GM18861 (cell line): ENCODE measurements around the gene B4GALT2.

Experiments used
- ATAC-seq: cut with Tn5 transposase; IDR thresholded peaks from one replicate; pipeline ENCODE4 v1.9.1; 2021; ENCODE audit not compliant: unreplicated experiment

Gene B4GALT2

DNA sequence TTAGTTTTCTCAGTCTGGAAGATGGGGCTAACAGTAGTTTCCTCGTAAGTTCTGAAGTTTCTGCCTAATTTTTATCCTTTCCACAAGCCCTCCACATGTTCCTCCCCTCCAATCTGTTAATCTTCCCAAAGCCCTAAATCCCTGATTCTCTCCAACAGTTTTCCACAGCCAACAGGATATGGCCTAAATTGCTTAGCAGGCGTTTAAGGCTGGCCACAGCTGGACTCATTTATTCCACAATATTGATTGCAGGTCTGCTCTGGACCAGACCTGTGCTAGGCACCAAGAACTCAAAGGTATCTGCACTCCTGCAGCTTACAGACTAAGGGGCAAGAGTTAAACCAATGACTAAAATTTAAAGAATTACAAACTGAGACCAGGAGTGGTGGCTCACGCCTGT lies 48.3 kb downstream of the B4GALT2 start:
- ATAC-seq: no peak

DNA sequence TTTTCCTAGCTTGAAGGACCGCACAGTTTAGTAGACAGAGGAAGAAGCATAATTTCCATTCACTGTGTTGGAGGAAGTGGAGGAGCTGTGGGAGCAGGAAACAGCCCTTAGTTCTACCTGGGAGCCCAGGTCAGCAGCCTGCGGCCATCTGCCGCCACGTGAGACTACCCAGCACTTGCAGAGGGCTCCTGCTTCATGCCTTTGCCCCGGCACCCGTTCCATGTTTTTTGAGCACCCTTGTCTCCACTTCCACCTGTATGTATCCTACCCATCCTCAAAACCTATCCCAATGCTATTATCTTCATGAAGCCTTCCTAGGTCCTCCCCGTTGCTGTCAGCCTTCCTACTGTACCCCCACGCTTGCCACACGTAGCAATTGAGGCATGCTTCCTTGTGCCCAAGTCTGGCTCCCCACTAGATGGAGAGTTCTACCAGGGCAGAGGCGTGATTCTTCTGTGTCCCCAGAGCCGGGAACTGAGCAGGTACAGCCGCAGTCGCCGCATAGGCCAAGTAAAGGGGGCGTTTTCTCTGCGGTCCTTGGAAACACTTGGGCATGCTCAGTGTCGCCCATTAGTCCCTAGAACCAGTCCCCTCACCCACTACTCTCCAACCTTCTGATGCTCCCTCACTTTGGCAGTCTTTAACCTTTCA lies 50.4 kb downstream of the B4GALT2 start:
- ATAC-seq: no peak

DNA sequence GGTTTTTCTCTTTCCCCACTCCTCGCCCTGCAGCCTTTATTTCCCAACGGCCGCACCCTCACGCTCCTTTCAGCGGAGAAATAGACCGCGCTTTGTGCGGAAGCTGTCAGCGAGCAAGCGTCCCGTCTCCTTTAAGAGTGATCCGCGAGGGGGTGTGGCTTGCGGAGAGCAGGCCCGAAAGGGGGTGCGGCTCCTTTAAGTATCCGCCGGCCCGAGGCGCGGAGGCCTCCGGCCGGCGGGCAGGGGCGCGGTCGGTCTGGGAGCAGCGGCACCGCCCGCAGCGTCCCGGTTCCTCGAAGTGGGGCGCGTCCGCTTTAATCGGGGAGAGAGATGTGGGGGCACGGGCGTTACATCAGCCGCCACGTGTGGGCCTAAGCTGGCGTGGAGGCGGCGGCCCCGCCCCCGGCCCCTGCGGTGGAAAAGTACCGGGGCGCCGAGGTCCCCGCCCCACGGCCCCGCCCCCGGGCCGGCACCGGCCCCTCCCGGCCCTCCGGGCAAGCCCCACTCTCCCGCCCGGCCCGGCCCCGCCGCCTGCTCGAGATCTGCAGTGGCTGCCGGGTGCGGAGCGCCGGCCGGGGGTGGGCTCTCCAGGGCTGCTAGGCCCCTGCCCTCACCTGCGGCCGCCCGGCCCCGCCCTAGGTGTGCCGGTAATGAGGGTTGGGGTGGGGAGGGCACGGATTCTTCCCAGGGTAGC lies 51.0 kb downstream of the B4GALT2 start:
- peak; percentile 81 for ATAC-seq

DNA sequence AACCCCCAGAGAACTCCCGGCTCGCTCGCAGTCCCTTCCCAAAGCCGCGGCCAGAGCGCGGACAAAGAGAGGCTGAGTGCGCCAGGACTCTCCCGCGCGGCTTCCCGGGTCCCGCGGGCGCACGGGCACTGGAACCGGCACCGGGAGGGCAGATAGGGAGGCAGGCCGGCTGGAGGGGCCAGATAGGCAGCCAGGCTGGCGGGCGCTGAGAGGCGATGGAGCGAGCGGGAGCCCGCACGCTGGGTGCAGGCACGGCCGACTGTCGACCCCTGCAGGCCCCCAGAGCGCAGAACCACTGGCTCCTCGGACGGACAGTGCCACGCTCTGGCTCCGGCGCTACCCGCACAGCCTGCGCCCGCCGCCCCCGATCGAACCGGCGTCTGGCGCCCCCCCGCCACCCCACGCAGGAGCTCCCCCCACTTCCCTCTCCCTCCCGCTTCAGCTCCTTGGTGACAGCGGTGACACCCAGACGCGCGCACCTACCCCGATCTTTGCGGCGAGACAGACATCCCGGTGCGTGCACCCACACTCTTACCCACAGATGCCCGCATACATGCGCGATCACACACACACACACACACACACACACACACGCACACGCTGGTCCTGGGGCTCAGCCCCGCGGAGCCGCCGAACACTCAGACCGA lies 51.7 kb downstream of the B4GALT2 start:
- ATAC-seq: no peak

DNA sequence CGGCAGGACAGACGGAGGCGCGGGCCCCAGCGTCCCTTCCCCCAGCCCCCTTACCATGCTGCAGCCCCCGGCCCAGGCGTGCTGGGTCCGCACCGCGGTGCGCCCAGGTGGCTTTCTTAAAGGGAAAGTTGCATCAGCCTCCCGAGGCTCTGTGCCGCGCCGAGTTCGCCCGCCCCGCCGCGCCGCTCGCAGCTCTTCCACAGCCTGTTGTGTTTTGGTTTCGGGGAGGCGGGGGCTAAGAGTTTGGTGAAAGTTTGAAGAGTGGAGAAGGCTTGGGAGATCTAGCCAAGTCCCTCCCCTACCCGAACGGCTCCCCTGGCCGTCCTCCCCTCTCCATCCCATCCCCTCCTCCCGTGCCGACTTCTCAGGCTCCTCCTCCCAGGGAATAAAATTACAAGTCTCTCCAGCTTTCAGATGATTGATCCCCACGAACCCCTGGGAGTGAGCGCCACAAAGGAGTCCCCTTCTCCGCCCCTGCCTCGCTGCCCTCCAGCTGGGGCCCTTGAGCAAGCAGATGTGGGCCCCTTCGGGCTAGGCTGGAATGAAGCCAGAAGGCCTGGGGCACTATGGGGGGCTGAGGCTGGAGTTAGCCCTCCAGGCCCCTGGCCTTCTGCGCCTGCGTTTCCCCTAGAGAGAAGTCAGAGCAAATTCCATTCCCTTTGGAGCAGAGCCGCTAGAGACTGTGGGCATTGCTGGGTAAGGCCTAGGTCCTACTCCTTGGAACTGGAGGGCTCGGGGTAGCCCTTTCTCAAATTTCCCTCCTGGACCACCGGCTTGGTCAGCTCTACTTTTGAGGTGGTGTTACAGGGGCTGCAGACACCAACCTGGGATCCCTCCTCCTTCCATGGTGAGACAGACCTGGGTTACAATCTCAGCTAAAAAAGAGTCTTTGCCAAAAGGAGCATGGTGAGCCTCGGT lies 52.5 kb downstream of the B4GALT2 start, which contains the start of gene SLC6A9:
Gene SLC6A9, minus strand, starts transcription at position 211 of the 918 bp plus-strand sequence. CDS start 7,185 bp downstream, outside the sequence.
- no peak for ATAC-seq

DNA sequence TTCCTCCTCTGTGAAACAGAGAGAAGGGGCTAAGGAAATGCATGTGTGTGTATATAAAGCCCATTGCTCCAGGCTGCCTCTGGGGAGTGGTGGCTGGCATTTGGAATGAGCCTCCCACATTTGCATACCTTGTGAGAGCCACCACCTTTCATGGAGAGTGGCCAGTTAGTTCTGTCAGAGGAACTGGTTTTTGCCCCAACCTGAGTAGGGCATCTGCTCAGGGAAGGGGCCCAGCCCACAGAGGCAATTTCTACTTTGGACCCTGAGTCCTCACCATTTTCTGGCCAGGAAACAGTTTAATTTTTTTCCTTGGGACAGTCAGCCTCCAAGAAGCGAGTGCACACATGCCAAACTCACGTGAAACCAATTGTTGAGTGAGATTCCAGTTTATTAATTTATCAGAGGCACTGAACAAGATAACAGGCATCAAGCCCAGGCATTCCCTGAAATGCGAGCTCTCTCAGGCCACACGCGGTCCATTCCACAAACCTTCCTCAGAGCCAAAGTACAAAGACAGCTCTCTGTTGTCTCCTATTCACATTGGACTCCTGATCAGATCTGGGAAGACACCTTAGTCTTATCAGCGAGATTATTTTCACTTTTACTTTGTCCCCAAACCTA lies 53.3 kb downstream of the B4GALT2 start:
- no peak for ATAC-seq

DNA sequence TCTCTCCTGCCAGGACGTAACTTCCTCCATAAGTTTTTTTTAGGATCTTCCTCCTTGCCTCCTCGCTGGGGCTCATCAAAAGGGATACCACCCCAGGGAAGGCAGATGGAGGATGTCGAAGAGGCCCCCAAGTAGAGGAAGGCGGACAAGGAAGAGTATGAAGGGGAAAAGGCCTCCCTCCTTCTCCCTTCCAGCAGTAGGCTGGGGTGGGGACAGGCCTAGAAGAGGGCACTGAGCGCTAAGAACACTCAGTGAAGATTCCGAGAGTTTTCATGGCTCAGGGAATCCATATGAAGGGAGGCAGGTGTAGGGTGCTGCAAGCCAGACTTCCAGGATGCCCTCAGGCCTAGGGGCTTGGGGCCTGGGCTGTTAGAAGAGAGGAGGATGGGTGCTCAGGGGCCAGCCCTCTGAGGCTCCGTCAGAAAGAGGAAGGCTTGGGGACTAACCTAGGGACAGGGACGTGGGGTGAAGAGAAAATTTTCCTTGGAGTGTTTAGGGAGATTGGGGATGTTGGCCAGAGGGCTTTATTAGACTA lies 54.1 kb downstream of the B4GALT2 start:
- no peak for ATAC-seq

DNA sequence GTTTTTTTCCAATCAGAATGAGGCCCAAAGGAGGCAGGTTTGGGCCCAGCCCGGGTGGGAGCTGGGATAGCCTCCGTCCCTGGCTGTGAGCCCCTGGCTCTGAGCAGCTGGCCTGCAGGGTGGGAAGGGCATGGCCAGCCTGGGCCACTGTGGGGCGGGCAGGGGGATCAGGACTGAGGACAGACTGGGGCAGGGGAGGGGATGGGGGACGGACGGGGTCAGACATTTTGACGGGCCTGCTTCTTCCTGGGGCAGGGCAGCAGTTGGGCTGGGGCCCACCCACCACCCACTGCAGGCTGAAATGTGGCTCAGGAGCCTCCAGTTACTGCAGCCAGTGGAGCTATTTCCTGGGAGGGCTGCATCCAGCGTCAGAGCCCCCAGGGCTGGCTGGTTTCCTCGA lies 54.7 kb downstream of the B4GALT2 start:
- ATAC-seq: no peak

DNA sequence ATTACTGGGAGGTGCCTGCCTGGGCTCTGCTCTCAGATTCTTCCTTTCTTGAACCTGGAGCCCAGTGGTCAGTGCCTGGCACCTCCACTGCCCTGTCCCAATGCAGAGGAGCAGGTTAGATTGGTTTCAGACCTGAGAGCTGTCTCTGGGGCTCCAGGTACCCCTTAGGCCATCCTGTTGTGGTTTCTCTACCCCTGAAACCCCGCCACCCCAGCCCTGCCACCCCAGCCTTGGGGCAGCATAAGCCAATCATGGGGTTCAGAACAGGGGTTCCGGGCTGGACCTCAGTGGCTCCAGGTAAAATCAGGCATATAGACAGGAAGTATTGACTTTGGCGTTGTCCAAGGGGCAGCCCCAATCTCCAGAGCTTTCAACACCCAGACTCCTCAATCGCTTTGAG lies 55.4 kb downstream of the B4GALT2 start:
- ATAC-seq: no peak

DNA sequence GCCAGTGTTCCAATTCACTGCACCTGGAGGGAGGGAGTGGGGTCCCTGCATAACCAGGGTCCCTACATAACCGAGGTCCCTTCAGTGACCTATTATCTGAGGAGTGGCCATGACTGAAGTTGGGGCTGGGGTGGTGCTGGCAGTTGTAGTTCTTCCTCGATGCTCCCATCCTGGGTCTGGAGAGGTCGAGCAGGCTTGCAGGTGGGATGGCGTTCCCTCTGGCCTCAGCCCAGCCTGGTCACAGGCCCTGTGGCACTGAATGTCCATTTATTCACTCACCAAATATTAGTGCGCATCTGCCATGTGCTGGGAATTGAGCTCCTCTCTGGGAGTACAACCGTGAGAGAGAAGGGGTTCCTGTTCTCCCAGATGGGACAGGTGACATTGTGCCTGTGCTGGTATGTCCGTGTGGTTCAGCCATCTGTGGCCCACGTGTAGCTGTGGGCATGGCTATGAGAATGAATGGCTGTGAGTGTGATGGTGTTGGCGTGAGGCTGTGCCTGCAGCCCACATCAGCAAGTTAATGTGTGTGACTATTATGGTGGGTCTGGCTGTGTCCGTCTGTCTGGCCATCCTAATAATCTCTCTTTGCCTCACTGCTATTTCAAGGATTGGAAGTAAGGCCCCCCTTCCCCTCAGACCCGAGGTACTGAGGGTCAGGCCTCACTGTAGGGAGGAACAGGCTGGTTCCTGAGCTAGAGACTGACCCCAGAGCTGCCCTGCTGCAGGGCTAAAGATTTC lies 56.1 kb downstream of the B4GALT2 start:
- ATAC-seq: no peak

DNA sequence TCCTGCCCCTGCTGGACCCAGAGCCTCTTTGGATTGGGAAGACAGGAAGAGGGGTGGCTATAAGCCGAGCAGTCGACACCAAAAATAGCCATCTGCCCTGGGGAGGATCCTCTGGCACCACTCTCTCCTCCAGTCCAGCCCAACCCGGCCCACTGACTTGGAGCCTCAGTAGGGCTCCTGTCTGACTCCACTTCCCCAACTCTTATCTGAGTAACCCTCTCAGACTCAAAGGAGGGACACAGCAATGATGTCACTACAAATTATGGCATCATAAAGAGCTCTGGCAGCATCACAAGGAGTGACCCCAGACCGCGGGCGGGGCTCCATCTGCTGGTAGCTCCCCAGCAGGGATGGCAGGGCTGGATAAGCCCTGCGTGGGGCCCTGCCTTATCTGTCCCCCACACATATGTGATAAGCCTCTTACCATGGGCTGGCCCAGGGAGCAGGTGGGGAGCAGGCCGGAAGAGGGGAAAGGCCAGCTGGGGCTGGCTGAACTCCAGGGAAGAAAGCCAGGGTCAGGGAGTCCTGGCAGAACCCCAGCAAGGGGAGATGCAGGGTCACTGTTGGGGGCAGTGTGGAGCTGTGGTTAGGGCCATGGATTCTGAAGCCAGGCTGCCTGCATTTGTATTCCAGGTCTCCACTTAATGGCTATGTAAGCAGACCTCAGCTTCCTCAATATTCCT lies 56.9 kb downstream of the B4GALT2 start:
- ATAC-seq: no peak

DNA sequence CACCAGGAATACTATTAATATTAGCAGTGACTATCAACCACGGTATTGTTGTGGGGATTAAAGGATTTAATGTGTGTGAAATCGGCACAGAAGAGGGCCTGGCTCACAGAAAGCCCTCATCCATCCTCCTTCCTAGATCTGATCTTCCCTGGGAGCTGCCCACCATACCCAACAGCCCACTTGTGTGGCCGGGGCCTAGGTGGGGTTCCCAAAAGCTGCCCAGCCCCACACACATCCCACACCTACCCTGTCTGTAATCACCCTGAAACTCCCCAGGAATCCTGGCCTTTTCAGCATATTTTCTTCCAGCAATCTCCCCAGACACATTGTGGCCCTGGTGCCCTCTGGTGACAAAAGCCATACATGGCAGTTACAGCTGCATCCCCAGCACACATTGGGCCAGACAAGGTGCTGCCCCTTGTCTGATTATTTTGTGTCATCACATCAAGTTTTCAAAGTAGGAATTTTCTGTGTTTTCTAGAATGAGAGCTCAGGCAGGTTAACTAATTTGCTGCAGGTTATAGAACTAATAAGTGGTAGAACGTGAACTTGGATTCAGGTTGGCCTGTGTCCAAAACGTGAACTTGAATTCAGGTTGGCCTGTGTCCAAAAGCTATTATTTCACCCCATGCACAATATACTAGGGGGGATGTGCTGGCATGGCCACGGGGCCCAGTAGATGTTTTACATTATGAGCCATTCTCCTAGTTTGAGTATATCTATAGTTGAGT lies 57.6 kb downstream of the B4GALT2 start:
- ATAC-seq: no peak

DNA sequence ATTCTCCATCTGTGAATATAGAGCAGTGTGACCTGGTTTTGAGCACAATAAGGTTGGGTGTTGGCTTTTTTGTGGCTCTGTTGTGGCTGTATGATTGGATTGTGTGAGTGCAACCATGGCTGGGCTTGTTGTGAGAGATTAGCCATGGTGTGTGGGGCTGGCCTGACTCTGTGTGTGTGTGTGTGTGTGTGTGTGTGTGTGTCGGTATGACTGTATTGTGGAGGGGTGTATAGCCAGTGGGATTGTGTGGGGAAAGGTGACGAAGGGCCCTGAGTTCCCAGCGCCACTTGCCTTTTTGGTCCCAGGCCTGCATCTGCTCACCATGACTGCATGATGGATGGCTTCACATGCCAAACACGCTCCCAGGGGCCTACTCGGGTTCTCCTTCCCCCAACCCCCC lies 58.1 kb downstream of the B4GALT2 start:
- ATAC-seq: no peak

DNA sequence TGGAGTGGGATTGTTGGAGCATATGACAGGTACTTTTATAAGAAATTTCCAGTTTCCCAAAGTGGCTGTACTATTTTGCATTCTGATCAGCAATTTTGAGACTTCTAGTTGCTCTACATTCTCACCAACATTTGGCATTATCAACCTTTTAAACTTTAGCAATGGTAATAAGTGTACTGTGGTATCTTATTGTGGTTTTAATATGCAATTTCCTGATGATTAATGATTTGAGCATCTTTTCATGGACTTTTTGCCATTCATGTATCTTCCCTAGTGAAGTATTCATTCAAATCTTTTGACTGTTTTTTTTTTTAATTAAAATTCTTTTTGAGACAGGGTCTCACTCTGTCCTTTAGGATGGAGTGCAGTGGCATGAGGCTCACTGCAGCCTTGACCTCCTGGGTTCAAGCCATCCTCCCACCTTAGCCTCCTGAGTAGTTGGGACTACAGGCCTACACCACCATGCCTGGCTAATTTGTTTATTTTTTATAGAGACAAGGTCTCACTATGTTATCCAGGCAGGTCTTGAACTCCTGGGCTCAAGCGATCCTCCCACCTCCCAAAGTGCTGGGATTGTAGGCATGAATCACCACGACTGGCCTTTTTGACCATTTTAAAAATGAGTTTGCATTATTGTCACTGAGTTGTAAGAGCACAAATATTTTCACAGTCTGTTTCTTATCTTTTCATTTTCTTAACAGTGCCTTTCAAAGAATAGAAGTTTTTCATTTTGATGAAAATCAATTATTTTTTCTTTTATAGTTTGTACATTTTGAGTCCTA lies 60.1 kb downstream of the B4GALT2 start:
- ATAC-seq: no peak

DNA sequence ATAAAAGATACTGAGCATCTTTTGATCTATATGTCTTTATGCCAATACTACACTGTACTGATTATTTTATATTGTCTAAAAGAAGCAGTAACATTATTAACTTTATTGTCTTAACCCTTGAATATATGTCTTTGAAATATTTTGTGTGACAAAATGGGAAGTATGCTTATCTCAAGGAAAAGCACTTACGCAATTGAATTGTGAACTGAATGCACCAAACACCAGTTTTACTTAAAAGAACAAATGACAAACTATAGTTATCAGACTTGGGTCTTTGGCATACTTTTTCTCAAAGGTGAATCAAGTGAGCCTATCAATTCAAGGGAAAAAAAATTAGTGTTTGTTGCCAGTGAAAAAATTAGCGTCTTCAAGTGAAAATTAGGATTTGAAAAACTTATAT lies 61.4 kb downstream of the B4GALT2 start:
- ATAC-seq: no peak
